HL-60/S4 treated with retinoic acid at 250 ng/mL for 4 days and 3 days (cell line): ENCODE data around the gene NUP214.

Experiments used
- in situ Hi-C: fragments of 300-500 bp; cut with MboI; formaldehyde crosslinking; loops from 2 replicates; pipeline ENCODE4 v1.7.0; 2022; ENCODE audit warnings: low sequenced_read_pairs

The NUP214 gene

DNA sequence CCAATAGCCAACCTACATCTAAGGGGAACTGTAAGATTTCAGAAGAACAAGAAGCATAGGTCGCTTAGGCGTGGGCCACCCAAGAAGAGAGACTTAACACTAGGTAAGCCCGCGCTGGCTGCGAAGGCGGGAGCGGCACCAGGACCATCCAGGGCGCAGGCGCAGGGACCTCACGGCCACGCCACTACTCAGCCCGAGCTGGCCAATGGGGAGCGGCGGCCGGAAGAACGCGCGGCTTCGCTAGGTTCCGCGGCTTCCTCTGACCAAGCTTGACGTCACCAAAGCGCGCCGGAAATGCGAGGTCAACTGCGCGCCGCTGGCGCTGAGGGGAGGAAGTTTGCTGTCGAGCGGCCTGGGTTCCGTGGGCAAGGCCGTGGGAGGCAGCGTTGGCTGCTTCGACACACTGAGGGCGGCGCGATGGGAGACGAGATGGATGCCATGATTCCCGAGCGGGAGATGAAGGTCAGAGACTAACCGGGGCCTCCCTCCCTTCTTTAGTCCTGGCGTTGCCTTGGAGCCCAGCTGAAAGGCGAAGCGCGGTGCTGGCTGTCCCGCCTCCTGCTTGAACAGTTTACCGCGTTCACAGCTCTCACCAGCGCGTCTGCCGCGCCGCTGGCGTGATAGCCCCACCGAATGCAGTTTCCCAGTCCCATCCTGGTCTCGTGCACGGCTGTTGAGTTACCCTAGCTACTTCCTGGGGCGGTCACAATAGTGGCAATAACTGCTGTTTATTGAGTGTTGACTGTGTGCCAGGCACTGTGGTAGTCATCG is at the start of gene NUP214:
NUP214 (plus strand) TSS at position 299 of the 771 bp plus-strand sequence; CDS start at position 418, 119 bp downstream.
- in situ Hi-C loops, result loop anchor here (25.0 kb wide), 1 partner anchor 1212 kb away; no protein-coding TSS in a partner anchor

DNA sequence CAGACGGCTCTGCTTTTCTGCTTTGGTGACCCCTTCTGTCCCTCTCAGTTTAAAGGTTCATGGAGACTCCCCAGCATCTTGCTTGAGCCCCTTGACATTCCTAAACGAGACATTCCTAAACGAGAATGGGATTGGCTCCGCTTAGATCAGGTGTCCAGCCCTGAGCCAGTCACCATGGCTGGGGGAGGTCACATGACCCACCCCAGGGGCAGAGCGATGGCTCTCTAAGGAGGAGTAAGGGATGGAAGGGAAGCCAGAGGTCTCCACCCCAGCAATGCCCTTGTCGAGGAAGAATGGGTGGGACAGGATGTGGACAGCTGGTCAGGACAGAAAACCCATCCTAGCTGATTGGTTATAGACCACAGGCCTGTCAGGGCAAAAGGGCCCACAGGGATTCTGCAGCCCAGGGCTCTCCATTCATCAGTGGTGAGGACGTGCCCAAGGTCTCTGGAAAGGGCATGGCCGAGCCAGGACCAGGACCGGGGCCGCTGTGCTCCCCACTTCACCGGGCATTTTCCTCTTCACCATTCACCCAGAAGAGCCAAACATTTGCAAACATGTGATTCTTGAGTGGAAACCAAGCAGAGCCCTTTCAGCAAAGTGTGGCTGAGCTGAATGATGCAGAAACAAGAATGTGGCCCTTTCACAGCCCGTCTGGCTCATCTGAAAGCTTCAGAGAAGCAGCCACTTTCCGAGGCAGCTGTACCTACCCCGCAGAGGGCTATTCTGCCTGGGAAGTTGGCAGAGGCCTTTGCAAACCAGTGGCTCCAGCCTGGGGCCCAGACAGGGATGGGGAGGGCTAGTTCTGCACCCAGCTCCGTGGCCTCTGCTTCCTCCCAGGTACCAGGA is 48.8 kb upstream of the NUP214 start:
- in situ Hi-C loops, result no loop called here

DNA sequence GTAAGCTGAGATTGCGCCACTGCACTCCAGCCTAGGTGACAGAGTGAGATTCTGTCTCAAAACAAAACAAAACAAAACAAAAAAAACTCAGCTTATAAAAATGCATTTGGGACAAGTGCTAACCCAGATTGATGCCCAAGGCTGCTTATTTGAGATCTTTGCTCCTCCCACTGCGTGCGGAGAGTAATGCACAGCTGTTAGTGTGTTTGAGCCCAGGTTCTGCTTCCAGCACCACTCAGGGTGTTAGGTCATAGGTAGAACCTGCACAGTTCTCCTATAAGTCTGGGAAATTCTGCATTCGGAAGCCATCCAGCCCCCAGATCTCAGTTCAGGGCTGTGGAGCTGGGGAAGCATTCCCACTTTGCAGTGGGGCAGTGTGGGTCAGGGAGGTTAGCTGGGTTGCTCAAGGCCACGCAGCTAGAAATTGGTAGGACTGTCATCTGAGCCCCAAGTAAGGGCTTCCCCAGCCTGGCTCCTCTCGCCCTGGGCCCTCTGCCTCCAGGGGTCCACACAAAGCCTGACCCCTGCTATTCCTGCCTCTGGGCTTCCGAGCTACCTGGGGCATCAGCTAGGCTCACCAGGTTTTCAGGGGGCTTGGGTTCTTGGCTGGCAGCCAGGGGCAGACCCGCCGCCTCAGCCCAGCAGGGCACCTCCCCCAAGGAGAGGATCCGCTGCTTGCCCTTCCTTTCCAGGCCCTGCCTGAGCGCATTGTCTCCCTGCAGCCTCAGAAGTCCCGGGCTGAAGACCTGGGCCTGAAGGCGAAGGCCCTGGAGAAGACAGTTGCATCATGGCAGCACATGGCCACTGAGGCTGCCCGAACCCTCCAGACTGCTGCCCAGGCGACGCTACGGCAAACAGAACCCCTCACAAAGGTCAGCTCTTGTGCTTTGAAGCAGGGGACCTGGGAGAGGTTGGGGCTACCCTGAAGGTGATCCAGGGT is 46.7 kb upstream of the NUP214 start:
- in situ Hi-C loops, result no loop called here

GRCh38 chr9:131080589-131080988 is 44.8 kb upstream of the NUP214 start:
- in situ Hi-C loops, result no loop called here

- in situ Hi-C loops, result no loop called here
Observed at GRCh38 chr9:131081868-131082267, 43.5 kb upstream of the NUP214 start.

DNA sequence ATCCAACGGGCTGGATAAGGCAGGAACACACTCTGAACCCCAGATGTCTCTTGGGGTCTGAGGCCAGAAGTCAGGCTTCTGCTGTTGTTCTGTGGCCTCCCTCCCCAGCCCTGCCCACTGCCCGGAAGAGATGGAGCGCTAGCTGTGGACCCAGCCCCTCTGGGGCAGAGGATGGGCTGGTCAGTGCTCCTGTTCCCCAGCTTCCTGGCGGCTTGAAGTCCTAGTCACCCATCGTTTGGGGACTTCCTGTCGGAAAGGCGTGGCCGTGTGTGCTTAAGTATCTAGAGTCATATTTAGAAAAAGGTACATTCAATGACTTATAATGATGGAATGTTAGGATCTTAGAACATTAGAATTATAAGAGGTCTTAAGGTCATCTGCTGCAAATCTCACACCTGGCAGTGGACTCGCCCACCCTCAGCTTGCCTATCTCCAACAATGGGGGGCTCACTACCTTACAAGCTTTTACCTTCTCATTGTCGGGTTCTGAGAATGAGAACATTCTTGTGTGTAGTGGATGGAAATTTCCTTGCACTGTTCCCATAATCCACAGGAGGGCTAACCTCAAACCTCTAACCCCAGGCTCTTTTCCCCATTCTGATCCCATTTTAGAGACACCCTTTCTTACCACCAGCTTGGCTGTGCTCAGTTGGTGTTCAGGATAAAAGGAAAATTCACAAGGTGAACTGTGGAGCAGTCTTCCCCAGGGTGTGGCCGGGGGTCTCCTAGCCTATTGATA is 42.4 kb upstream of the NUP214 start:
- in situ Hi-C loops, result no loop called here

- in situ Hi-C loops, result no loop called here
Observed at GRCh38 chr9:131084661-131085369, 40.6 kb upstream of the NUP214 start.

DNA sequence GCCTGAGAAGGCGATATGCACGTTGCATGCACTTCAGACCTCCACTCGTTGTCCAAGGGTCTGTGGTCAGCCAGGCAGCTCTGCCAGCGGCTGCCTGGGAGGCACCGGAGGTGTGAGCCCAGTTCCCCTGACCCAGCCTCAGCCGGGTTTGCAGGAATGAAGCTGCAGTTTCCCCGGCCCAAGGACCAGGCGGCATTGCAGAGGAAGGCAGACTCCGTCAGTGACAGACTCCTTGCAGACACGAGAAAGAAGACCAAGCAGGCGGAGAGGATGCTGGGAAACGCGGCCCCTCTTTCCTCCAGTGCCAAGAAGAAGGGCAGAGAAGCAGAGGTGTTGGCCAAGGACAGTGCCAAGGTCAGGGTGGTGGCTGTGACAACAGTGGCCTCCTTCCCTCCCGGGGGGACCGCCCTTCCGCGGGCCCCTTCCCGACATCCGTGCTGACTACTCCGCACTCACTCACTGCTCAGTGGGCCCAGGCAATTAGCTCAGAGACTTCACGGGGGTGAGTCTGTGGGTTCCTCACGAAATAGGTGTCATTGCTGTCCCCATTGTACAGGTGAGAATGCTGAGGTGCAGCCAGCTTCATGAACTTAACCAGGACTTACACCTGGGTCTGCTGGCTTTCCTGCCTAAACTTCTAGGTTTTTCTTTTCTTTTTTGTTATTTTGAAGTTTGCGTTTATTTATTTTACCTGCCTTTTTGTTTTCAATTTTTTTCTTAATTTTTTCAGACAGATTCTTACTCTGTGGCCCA is 39.8 kb upstream of the NUP214 start:
- in situ Hi-C loops, result no loop called here

DNA sequence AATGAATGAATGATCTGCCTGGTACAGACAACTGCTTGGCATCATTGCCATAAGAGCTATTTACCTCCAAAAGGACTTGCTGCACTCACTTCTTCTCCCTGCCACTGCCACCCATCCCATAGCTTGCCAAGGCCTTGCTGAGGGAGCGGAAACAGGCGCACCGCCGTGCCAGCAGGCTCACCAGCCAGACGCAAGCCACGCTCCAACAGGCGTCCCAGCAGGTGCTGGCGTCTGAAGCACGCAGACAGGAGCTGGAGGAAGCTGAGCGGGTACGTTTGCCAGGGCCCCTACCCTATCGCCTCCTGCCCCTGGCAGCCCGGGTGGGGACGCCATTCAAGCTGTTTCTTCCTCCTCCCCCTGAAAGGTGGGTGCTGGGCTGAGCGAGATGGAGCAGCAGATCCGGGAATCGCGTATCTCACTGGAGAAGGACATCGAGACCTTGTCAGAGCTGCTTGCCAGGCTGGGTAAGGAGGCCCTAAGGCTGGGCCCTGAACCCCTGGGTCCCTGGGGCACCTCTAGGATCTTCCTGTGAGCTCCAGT is 38.0 kb upstream of the NUP214 start:
- in situ Hi-C loops, result no loop called here

- in situ Hi-C loops, result no loop called here
Observed at GRCh38 chr9:131090025-131090787, 35.2 kb upstream of the NUP214 start.

GRCh38 chr9:131091352-131091992 is 33.9 kb upstream of the NUP214 start:
- in situ Hi-C loops, result no loop called here

DNA sequence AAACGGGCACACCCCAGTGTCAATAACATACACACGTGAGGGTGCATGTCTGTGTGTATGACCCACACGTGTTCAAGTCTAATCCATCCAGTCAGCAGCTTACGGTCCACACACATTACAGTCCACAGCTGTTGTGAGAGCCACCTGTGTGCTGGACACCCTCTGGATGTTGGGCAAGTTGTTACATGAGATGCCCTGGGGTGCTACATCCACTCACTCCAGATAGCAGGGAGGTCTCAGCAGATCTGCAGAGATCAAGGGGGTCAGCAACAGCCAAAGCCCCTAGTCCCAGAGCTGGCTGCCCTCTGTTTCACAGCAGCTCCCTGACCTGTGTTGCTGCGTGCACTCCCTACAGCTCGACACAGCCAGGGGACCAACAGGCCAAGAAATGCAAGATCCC is 33.4 kb upstream of the NUP214 start:
- in situ Hi-C loops, result no loop called here

DNA sequence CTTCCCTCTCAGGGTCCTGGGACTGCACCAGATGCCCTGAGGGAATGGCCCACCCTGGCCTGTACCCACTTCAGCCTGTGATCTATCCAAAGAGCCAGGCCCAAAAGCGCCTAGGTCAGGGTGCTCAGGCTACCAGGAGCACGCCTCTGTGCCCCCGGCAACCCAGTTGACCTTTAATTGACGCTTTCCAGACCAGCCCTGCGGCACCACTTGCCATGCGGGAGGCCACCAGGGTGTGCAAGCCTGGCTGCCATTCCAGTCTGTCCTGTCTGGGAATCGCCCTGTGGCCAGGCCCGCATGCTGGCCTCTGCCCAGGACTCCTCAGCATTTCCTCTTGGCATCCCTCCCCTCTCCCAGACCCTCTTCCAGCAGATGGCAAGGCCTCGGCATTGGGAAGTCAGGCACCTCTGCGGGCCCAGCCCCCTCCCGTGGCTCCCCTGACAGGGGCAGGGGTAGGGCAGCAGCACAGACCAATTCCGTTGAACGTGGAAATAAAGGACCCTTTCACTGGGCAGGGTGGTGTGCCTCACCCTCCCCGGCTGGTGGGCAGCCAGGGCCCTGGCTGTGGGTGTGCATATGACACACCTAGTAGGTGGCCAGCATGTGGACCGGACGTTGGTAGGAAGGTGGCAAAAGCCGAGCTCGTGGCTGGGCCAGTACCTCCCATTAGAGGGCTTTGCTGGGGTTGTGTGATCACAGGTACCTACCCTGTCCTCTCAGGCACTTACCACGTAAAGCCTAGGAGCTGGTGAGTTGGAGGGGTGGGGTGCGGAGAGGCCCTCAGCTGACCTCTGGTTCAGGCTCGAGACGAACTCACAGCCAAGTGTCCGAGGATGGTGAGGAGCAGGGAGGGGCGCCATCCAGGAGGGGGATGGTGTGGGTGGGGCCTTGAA is 32.6 kb upstream of the NUP214 start:
- in situ Hi-C loops, result no loop called here

DNA sequence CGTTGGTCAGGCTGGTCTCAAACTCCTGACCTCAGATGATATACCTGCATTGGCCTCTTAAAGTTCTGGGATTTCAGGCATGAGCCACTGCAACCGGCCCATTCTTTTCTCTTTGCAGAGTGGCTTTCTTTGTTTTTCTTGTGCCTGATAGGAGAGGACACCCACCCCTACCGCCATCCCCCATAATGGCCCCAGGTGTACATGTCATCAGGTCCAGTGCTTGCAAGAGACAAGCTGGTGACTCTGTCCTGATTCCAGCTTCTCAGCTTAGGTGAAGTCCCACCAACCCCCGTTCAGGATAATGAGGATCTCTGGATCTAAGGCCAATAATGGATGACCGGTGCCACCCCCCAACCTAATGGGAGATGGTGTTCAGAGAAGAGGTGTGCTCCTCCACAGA is 31.4 kb upstream of the NUP214 start:
- in situ Hi-C loops, result no loop called here

DNA sequence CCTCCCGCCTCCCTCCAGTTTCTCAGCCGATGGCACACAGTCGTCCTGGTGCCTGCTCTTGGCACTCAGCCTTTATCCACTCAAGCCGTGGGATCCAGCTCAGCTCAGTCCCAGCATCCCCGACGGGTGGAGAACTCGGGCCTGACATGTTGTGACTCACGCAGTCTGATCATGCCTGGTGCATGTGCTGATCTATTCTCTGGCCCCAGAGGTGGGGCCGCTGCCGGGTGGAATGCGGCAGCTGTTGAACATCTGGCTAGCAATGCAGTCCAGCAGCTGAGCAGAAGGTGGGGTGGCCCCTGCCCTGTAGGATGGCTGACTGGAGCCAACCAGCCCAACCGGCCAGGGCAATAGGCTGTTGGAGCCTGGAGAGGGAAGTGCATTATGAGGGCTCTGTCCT is 30.8 kb upstream of the NUP214 start:
- in situ Hi-C loops, result no loop called here

DNA sequence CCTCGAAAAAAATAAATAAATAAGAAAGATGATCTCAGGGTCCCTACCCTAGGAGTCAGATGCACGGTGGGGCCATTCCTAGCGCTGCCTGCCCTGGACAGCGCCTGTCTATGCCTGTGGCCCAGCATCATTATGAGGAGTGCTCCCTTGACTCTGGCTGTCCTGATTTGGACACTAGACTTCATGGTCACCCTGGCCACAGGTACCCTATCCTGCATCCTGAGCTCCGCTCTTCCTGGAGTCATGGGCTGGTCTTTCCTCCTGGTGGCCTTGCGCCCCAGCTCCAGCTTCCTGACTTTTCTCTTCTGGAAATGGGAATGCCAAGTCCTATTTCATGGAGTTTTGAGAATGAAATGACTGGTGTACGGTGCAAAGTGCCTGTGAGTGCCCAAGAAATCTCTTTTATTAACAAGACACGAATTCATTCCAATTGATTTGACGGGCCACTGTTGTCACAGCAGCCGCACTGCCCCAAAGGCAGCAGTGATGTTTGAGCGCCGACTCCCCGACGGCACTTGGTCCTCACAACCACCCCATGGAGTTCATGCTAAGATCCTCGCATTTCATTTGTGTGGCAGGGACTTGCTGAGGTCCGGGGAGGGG is 29.6 kb upstream of the NUP214 start:
- in situ Hi-C loops, result no loop called here
